ENCODE data around the gene RAB25.
A peak's percentile ranks its signal among the peaks of the same experiment; 100 is the strongest.

The RAB25 gene

GRCh38 chr1:156081180-156081916 lies 20.4 kb downstream of the RAB25 start:
- DNase-seq, result no peak

DNA sequence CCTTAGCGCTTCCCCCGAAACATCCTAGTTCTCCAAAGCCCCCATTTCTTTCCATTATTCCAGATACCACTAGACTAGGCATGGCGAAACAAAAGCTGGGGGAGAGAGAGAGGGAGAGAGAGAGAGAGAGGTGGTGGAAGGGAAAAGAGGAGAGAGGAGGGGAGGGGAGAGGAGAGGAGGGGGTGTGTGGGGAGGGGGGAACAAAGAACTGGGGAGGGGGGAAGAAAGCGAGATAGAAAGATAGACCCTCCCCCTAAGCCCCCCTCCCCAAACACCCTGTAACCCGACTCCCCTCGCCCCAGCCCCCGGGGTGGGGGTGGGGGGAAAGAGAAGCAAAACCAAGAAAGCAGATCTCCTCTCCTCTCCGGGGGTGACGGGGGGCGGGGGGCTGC lies 21.0 kb downstream of the RAB25 start:
- DNase-seq, result no peak

DNA sequence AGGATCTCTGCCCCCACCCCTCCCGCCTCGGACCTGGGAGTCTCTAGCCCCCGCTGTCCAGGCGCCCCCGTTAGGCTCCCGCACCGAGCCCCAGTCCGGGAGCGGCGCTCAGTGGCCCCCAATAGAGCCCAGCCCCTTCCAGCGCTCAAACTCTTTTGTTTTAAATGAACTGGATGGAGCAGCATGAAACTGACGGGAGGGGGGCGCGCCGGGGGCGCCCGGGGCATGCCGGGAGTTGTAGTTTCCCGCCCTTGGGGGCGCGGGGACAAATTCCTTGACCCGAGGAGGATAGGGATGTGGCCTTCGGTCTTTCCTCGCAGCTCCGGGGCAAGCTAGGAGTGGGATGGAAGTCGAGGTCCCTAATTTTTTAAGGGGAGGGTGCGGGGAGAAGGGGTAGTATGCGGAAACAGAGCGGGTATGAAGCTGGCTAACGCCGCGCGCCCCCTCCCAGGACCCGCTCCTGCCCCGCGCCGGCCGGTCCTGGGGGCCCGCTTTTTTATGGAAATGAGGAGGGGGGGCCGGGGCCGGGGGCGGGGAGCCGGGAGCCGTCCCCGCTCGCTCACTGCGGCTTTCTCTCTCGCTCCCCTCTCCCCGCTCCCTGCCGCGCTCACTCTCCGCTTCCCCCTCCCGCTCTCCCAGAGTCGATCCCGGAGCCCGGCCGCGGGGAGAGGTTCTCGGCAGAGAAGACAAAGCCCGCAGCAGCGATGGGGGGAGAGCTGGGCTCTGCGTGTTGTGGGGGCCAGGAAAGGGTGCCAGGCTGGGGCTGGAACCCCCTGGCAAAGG lies 21.5 kb downstream of the RAB25 start, which contains the start of gene MEX3A:
Gene MEX3A, minus strand, starts transcription at position 157 of the 783 bp plus-strand sequence. CDS start 467 bp downstream, outside the sequence.
- no peak for DNase-seq

DNA sequence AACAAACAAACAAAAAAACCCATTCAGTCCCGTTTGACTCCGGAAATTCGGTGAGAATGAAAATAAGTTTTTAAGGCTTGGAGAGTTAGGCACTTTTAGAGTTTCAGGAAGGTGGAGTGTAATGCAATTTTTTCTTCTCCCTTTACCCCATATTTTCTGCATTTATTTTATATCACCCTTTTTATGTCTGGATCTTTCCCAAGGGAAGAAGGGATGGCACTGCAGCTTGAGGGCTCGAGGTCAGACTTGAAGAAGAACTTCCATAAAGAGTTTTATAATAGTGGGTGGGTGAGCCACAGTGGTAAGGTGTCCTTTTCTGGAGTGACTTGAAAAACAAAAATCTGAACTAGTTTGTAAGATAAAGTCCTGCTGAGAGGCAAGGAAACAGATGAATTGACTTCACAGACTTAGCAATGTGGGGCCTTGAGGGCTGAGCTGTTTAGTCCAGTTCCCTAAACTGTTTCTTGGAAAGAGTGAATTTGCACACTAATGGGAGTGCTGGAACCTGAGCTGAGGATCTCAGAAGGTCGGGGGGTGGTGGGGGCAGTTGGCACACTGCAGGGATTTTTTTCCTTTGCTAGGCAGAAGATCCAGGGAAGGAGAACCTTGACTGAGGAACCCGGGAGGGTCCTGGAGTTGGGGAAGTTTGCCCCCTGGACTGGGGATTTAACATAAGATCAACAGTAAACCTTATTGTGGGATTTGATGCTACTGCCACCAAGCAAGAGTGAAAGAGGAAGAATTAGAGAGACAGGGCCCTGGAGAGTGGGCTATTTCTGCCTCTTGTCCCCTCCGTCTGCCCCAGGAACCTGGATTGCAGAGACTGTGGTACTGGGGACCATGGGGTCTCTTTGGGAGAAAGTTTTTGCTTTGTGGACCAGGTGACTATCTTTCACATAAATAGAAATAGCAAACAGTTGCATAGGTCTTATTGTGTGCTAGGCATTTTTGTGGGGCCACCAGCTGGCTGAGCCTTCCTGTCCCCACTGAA lies 23.1 kb downstream of the RAB25 start:
- DNase-seq, result no peak

DNA sequence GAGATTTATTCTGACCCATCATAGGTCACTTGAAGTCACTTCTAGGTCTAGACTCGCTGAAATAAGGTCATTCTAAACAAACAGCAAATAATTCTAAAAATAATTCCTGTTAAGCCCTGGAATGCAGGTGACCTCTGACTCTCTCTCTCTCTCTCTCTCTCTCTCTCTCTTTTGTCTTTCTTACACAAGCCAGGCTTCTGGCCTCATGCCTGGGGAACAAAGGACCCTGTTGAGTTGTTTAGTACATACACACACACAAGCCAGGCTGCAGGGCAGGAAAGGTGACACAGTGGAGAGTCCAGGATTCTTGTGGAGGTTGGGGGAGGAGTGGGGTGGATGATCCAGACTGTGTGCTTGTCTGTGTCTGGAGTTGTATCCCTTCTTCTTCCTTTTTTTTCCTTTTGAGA lies 25.3 kb downstream of the RAB25 start:
- no peak for DNase-seq

- DNase-seq, result no peak
Measured at GRCh38 chr1:156089704-156090103, 28.7 kb downstream of the RAB25 start.

GRCh38 chr1:156090138-156090839 lies 29.3 kb downstream of the RAB25 start:
- DNase-seq, result no peak

DNA sequence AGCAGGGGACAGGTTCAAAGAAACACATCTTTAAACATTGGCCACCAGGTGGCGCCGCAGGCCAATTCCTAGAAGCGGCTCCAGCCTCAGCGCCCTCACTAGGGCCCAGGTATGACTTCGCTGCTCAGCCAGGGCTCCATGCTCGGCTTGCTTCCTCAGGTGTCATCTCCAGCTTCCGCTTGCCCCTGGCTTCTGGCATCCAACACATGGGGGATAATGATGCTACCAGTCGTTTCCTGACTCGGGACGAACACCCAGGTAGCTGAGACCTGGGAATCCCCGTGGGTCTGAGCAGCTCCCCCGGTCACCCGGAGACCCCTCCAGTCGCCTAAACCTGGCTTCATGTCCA lies 29.9 kb downstream of the RAB25 start:
- peak; percentile 65 for DNase-seq

DNA sequence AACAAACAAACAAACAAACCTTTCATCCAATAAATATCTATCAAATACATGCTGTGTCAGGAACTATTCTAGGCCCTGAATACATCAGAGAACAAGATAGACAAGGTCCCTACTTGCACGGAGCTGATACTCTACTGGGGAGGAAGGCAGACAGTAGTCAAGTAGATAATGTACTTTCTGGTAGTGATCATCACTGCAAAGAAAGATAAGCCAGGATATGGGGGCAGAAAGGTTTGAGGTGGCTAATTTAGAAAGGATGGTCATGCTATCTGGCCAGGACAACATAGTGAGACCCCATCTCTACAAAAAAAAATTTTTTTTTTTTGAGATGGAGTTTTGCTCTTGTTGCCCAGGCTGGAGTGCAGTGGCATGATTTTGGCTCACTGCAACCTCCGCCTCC lies 30.6 kb downstream of the RAB25 start:
- no peak for DNase-seq

GRCh38 chr1:156095906-156096508 lies 35.0 kb downstream of the RAB25 start:
- DNase-seq, result no peak

DNA sequence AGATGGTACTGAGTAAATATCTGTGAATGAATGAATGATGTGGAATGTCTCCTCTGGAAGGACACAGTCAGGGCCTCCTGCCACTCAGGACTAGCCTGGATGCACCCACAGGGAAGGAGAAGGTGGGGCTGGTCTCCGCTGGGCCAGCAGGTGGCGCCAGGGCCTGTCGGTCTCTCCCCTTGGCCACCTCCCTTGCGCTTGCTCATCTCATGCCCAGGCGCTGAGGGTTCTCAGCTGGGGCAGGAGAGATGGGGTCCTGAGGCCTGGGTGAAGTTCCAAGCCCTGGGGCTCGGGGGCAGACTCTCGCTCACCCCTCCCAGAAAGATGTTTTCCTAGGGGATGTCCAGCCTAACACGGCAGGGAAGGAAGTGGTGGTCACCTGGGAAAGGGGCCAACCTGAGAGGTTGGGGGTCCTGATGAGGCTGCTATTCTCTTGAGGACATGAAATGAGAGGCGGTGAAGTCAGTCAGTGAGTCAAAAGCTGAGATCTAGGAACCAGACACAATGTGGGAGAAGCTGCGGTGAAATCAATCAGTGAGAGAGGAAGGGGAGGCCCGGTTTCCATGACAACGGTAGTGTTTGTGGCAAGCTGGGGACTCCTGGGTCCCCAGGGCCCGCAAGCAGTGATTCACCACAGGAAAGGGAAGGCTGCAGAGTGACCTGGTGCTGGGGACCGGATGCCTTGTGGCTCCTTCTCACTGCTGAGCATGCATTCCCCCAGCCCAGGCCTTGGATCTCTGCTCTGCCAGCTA lies 35.9 kb downstream of the RAB25 start:
- DNase-seq, result peak; percentile 84

- no peak for DNase-seq
Measured at GRCh38 chr1:156097499-156098178, 36.7 kb downstream of the RAB25 start.

DNA sequence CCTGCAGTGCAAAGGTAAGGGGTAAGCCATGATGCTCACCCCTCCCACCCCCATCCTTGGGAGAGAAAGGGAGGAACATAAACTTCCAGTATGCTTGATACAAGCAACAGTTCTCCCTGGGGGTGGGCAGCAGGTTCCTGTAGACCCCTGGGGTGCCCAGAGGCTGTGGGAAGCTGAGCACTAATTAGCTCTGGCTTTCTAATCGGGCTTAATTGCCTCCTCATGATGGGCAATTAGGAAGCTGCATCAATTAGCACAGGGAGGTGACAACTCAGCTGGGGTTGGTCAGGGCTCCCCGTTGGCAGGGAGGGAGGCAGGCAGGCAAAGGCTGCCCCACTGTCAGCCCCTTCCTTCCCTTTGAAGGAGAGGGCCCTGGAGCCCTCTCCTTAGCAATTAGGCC lies 37.8 kb downstream of the RAB25 start:
- DNase-seq, result no peak

DNA sequence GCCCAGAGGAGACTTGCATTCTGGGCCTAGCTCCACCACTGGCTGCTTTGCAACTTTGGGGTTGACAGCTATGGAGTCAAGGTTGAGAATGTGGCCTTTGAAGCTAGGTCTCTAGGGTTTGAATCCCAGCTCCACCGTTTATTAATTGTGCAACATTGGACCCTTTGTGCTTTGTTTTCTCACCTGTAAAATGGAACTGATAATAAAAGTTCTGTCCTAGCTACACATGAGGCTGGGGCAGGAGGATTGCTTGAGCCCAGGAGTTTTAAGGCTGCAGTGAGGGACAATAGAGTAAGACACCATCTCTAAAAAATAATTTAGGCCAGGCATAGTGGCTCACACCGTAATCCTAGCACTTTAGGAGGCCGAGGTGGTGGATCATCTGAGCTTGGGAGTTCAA lies 38.3 kb downstream of the RAB25 start:
- no peak for DNase-seq

GRCh38 chr1:156100205-156100995 lies 39.4 kb downstream of the RAB25 start:
- no peak for DNase-seq

DNA sequence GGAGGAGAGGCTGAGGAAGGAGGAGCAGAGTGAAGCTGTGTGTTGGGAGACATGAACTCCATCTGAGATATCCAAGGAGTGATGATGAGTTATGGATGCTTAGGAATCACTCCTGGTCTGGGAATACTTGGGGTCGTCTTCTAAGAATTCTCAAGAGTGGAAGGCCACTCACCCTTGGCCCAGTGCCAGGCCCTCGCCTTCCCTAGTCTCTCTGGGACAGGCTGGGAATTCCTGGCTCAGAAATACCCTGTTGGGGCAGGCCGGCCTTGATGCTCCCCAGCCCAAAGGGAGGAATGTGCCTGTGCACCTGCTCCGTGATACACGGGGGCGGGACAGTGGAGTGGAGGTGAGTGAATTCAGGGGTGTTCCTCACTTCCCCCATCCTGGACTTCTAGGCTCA lies 40.9 kb downstream of the RAB25 start:
- no peak for DNase-seq

DNA sequence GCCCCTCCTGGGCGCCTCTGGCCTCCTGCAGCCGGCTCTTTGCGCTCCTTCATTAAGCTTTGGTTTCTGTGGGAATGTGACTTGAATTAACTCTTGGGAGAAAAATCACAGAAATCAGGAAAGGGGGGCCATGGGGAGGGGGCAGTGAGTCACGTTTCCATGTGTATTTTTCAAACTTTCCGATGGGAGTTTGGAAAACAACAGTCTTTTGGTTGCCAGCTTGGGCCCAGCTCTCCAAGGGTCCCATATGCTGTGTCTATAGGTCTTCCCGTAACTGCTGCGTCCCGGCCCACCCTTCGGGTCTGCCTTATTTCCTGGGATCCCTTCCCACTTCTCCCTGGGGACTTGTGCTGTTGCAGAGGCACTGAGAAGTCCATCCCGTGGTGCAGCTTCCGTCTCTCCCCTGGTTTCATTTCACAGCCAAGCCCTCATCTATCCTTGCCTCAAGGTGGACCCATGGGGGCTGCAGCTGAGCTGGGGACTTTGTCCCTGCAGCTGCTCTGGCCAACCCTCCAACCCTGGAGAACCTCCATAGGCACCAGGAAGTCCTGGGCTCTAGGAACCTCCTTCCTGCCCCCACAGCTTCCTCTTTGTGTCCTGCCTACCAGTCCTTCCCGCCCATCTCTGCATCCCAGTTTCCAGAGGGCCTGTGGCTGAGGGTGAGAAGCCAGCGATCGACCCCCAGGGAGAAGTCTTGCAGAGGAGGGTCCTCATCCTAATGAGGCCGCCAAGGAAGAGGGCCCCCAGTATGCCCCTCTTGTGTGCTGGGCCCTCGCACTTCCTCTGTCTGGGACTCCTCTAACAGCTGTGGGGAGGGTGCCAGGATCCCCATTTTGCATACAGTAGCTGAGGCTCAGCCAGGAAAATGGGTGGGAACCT lies 41.9 kb downstream of the RAB25 start:
- DNase-seq, result no peak

DNA sequence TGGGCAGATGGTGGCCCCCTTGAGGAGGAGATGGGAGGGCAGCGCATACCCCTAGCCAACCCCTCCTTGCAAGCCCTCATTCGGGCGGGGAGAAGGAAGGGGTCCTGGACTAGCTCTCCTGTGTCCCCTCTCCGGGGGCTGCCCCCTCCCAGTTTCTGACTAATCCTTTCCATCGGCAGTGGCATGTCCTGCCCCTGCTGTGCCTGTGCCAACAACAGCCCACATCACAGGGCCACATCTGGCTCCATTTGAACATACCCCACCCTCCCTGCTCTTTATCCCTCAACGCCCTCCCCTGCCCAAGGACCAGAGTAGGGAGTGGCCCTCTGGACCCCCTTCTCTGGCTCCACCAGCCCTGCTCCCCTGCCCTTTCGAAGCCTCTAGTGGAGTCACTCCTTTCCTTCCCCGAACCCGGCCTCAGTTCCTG lies 42.6 kb downstream of the RAB25 start:
- no peak for DNase-seq
